B cell (primary cell): ENCODE data around the gene SETDB1.

Experiments
- CTCF ChIP-seq: fragments of 200-600 bp; IDR thresholded peaks from one replicate; pipeline ENCODE4 v1.8.0; 2022; ENCODE audit warnings: antibody characterized with exemption, mild to moderate bottlenecking
- EZH2 ChIP-seq: IDR thresholded peaks from 2 replicates; pipeline ENCODE4 v1.6.1; 2012; ENCODE audit warnings: borderline replicate concordance, low read depth, mild to moderate bottlenecking, moderate library complexity, low read length; ENCODE audit not compliant: insufficient read depth, poor library complexity, severe bottlenecking

DNA sequence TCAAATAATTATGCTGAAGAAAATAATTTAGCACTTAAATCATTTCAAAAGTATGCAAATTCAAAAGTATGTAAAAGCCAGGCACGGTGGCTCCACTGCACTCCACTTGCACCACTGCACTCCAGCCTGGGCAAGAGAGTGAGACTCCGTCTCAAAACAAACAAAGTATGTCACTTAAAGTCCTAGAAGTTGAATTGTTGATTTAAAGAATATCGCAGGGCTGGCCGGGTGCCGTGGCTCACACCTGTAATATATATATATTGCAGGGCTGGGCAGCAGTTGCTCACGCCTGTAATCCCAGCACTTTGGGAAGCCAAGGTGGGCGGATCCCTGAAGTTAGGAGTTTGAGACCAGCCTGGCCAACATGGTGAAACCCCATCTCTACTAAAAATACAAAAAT is 8.8 kb upstream of the SETDB1 start:
- TF ChIP-seq CTCF (no peak), EZH2 (no peak)
